K562 (cell line): ENCODE measurements around the gene PDE4D. TPM values are rescaled to one million over a fixed set of nuclear protein-coding genes. Genes with fewer than 3 reads are reported as not detected.

ENCODE experiments used
- ATAC-seq: fragments of 200-7000 bp; cut with Tn5 transposase; 3 replicates; pipeline ENCODE4 v1.9.1; 2020; ENCODE audit warnings: moderate library complexity
- BruUV-seq: library from RNA; stranded (reverse); fragments of 400-500 nt; replicated peaks from 2 replicates; lab custom pipeline; 2021; lab: Mats Ljungman, UMichigan
- CTCF ChIA-PET: fragments of 300-600 bp; formaldehyde crosslinking; extraction: SDS; loops from one replicate; lab custom pipeline; 2021; ENCODE audit warnings: low intra/inter-chr PET ratio; lab: Yijun Ruan, JAX
- POLR2A ChIA-PET: fragments of 300-600, 350-650 bp; sonication (Branson Sonifier 250); formaldehyde crosslinking; extraction: SDS; loops from one replicate; lab custom pipeline; 2021; ENCODE audit warnings: antibody characterized with exemption, inconsistent platforms; lab: Yijun Ruan, JAX
- DNase-seq, 4 experiments: peaks; one replicate each; pipeline versions ENCODE4 v3.0.0 to v3.0.0-alpha.2; 2011 to 2018; ENCODE audit warnings: low spot score in 3 of 4, mixed read lengths in 3 of 4; ENCODE audit errors: extremely low read depth in 1 of 4
- FAIRE-seq: peaks from 2 replicates; lab custom pipeline; 2011; peaks lifted over from hg19 to GRCh38; lab: Jason Lieb, UNC
- H2AFZ ChIP-seq: 2 replicates; pipeline ENCODE4 v1.6.0; 2011; ENCODE audit warnings: low read depth, low read length, control low read depth, inconsistent platforms
- H3K27ac ChIP-seq: fragments of 200-600 bp; 3 replicates; pipeline ENCODE4 v1.8.0; 2011; ENCODE audit warnings: low read depth, mild to moderate bottlenecking, control low read depth, inconsistent platforms, low read length, moderate library complexity, mixed read lengths; ENCODE audit errors: extremely low read depth
- H3K27me3 ChIP-seq, 2 experiments: fragments of 300-600 bp in 1 of 2; 2 replicates in 1 of 2; 3 replicates in 1 of 2; pipeline versions ENCODE4 v1.6.0 to v1.8.0; 2011; ENCODE audit warnings: inconsistent platforms in 2 of 2, low read length in 2 of 2, mild to moderate bottlenecking in 1 of 2, mixed read lengths in 1 of 2, moderate library complexity in 1 of 2; ENCODE audit not compliant: control insufficient read depth in 2 of 2, insufficient read depth in 2 of 2
- H3K36me3 ChIP-seq: fragments of 300-600 bp; 3 replicates; pipeline ENCODE4 v1.8.0; 2011; ENCODE audit warnings: mild to moderate bottlenecking, low read length, inconsistent platforms; ENCODE audit not compliant: control insufficient read depth, insufficient read depth
- H3K4me1 ChIP-seq, 2 experiments: fragments of 200-600 bp in 1 of 2; replicated peaks in 1 of 2; 2 replicates in 1 of 2; 3 replicates in 1 of 2; pipeline versions ENCODE4 v1.5.1 to v1.8.0; 2011; ENCODE audit warnings: inconsistent platforms in 2 of 2, low read length in 2 of 2, mild to moderate bottlenecking in 1 of 2, mixed read lengths in 1 of 2, moderate library complexity in 1 of 2; ENCODE audit not compliant: control insufficient read depth in 2 of 2, insufficient read depth in 2 of 2
- H3K4me2 ChIP-seq: 2 replicates; pipeline ENCODE4 v1.6.1; 2011; ENCODE audit warnings: low read length, control low read depth, inconsistent platforms, mixed read lengths; ENCODE audit not compliant: insufficient read depth
- H3K4me3 ChIP-seq: fragments of 200-600 bp; sonication (generic), shearing (Covaris generic); 2 replicates; pipeline ENCODE4 v1.5.1; 2016; ENCODE audit warnings: control low read depth, inconsistent platforms
- H3K79me2 ChIP-seq: fragments of 200-600 bp; 3 replicates; pipeline ENCODE4 v1.8.0; 2011; ENCODE audit warnings: low read length, inconsistent platforms; ENCODE audit not compliant: control insufficient read depth, insufficient read depth
- H3K9ac ChIP-seq, 2 experiments: 2 replicates each; pipeline versions ENCODE4 v1.6.0 to v1.6.1; 2011; ENCODE audit warnings: low read depth in 2 of 2, low read length in 2 of 2, control low read depth in 1 of 2, inconsistent platforms in 1 of 2, mild to moderate bottlenecking in 1 of 2, mixed read lengths in 1 of 2; ENCODE audit not compliant: insufficient read depth in 1 of 2
- H3K9me1 ChIP-seq: one replicate; pipeline ENCODE4 v1.6.0; 2011; ENCODE audit warnings: inconsistent platforms, mild to moderate bottlenecking, low read length, moderate library complexity; ENCODE audit not compliant: control insufficient read depth, insufficient read depth
- H3K9me3 ChIP-seq: replicated peaks from 2 replicates; pipeline ENCODE4 v1.5.1; 2011; ENCODE audit warnings: low read depth, low read length, inconsistent platforms; ENCODE audit not compliant: control insufficient read depth, insufficient read depth
- H4K20me1 ChIP-seq: replicated peaks from 2 replicates; pipeline ENCODE4 v1.6.1; 2011; ENCODE audit warnings: low read length, inconsistent platforms, mixed read lengths; ENCODE audit not compliant: control insufficient read depth, insufficient read depth
- DIDO1 ChIP-seq: fragments of 450-650 bp; IDR thresholded peaks from 2 replicates; pipeline ENCODE4 v1.6.1; 2016; ENCODE audit warnings: low read depth, missing biosample characterization, missing genetic modification characterization
- OTX1 ChIP-seq: fragments of 450-650 bp; formaldehyde crosslinking; IDR thresholded peaks from 2 replicates; pipeline ENCODE4 v1.4.0; 2022; ENCODE audit warnings: mild to moderate bottlenecking
- PHTF2 ChIP-seq: fragments of 250-450 bp; sonication (Bioruptor Pico); IDR thresholded peaks from 2 replicates; pipeline ENCODE4 v1.5.0; 2021; ENCODE audit warnings: mild to moderate bottlenecking
- SPI1 ChIP-seq: IDR thresholded peaks from 2 replicates; pipeline ENCODE4 v1.6.1; 2011; ENCODE audit warnings: low read depth, low read length, control low read depth, borderline replicate concordance
- STAG1 ChIP-seq: sonication (generic); formaldehyde crosslinking; IDR thresholded peaks from 2 replicates; pipeline ENCODE4 v1.5.0; 2020; ENCODE audit warnings: missing genetic modification reagents, borderline replicate concordance
- ZNF143 ChIP-seq: sonication (generic); formaldehyde crosslinking; IDR thresholded peaks from 2 replicates; pipeline ENCODE4 v1.9.0; 2022; ENCODE audit warnings: mild to moderate bottlenecking, missing genetic modification reagents
- WGBS: fragments of 100-300 bp; shearing (Covaris generic); methylation state at CpG from one replicate; pipeline ENCODE4 v1.1.6; 2016; ENCODE audit warnings: low coverage, mixed read lengths; ENCODE audit not compliant: insufficient coverage; ENCODE audit errors: missing lambda C conversion rate; 5-methylcytosine and 5-hydroxymethylcytosine counted together
- in situ Hi-C: fragments of 300-500 bp; cut with MboI; formaldehyde crosslinking; loops from 4 replicates; pipeline ENCODE4 v1.15.0; 2018; ENCODE audit warnings: inconsistent platforms, mixed read lengths
- intact Hi-C: fragments of 100-400 bp; cut with micrococcal nuclease; formaldehyde crosslinking; loops from 2 replicates; pipeline ENCODE4 v1.14.2; 2022
- polyA plus RNA-seq, 8 experiments: library from polyadenylated mRNA; depleted of rRNA in 4 of 8; stranded (reverse) in 5 of 8; unstranded in 3 of 8; fragments of >200 nt; fragmentation: Nextera tagmentation in 2 of 8; fragmentation: Illumina TruSeq in 1 of 8; extraction: Ambion mirVana in 2 of 8; extraction: Trizol in 1 of 8; gene quantifications; 2 replicates each; pipeline versions ENCODE4 v1.2.1 to v1.2.3, GENCODE V29; 2011 to 2014; ENCODE audit warnings: inconsistent platforms in 1 of 8, missing spikeins in 1 of 8
- total RNA-seq, 7 experiments: library from RNA; depleted of rRNA in 6 of 7; stranded (reverse); fragments of >200 nt in 6 of 7; fragmentation: Illumina TruSeq in 2 of 7; extraction: Trizol in 2 of 7; gene quantifications; 2 replicates each; pipeline versions ENCODE4 v1.2.1 to v1.2.3, GENCODE V29; 2011 to 2021; ENCODE audit warnings: low replicate concordance in 1 of 7
- TF ChIP-seq, protein P1 (sequence below): fragments of 450-650 bp; IDR thresholded peaks from 2 replicates; pipeline ENCODE4 v1.6.1; 2018; ENCODE audit not compliant: partially characterized antibody
- TF ChIP-seq, protein P2 (sequence below): sonication (generic); formaldehyde crosslinking; IDR thresholded peaks from 2 replicates; pipeline ENCODE4 v1.8.0; 2022; ENCODE audit warnings: mild to moderate bottlenecking, low read depth, missing genetic modification reagents

PDE4D gene
- total and polyA plus RNA-seq, 9 of the 15 experiments (the other 6 are each of a cell fraction or from before 2014, with no cell fraction given) = 0.04 to 0.46 (median 0.13) TPM

DNA sequence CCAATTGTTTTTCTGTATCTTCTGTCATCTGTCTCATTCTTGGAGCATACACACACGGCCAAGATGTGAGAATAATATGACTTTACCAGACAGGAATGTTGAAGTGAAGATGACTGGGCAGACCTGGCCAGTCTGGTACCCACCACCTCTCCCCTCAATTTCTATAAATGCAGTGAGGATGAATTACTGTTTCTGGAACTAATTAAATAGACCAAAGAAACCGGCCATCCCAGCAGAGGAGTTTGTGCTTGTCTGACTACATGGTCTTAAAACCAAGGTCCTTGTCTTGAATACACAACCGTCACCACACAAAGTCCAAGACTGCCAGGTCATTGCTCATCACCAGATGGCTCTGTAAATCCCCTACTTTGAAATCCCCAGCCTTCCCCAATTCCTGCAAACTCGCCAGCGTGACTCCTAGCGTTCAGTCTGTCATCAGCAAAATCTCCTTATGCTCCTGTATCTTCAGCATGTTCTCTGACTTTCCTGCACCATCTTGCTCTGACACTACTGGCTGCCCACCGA is 147.2 kb downstream of the PDE4D start (continued):
- TF ChIP-seq, protein P1, sequence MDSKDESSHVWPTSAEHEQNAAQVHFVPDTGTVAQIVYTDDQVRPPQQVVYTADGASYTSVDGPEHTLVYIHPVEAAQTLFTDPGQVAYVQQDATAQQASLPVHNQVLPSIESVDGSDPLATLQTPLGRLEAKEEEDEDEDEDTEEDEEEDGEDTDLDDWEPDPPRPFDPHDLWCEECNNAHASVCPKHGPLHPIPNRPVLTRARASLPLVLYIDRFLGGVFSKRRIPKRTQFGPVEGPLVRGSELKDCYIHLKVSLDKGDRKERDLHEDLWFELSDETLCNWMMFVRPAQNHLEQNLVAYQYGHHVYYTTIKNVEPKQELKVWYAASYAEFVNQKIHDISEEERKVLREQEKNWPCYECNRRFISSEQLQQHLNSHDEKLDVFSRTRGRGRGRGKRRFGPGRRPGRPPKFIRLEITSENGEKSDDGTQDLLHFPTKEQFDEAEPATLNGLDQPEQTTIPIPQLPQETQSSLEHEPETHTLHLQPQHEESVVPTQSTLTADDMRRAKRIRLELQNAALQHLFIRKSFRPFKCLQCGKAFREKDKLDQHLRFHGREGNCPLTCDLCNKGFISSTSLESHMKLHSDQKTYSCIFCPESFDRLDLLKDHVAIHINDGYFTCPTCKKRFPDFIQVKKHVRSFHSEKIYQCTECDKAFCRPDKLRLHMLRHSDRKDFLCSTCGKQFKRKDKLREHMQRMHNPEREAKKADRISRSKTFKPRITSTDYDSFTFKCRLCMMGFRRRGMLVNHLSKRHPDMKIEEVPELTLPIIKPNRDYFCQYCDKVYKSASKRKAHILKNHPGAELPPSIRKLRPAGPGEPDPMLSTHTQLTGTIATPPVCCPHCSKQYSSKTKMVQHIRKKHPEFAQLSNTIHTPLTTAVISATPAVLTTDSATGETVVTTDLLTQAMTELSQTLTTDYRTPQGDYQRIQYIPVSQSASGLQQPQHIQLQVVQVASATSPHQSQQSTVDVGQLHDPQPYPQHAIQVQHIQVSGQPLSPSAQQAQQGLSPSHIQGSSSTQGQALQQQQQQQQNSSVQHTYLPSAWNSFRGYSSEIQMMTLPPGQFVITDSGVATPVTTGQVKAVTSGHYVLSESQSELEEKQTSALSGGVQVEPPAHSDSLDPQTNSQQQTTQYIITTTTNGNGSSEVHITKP = no peak

DNA sequence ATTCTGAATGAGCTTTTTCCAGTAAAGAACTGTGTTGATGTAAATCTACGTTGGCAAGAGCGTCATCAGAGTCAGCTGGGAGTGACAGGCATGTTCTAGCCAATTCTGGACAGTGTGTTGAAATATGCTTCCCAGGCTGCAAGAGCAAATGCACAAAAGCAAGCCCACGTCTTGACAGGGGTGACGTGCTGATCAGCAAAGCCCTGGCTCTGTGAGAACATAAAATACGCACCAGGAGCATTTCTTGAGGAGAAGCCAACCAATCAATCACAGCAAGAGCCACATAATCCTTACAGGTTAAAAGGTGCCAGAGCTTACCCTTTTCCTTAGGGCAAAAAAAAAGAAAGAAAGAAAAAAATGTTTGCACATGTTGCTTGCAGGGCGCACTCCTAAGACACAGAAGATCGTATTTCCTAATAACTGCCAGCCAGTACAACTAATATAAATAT is 148.1 kb downstream of the PDE4D start:
- intact Hi-C loops = no loop called here
- FAIRE-seq (no peak), DNase-seq (no peak), ATAC-seq (no peak)
- H3K9me1 ChIP-seq = no peaks in the 10 kb centered on the region
- no peak overlapping the region for H2AFZ ChIP-seq
- no peak overlapping the region for H3K4me3 ChIP-seq
- no peaks in the 10 kb centered on the region for H3K27me3 ChIP-seq
- H3K4me2 ChIP-seq = no peak overlapping the region
- no peaks in the 10 kb centered on the region for H3K36me3 ChIP-seq
- 0% methylated on average over 7 of the region's 7 CpGs for WGBS
- H4K20me1 ChIP-seq = no peaks in the 10 kb centered on the region
- ChIA-PET POLR2A (no interaction called here), CTCF (no interaction called here)
- no peak for TF ChIP-seq PHTF2 (CRISPR knock-in tag)
- no peak for TF ChIP-seq ZNF143 (CRISPR knock-in tag)
- no peak for TF ChIP-seq DIDO1 (tag)
- no peak for TF ChIP-seq SPI1
- TF ChIP-seq, protein P2, sequence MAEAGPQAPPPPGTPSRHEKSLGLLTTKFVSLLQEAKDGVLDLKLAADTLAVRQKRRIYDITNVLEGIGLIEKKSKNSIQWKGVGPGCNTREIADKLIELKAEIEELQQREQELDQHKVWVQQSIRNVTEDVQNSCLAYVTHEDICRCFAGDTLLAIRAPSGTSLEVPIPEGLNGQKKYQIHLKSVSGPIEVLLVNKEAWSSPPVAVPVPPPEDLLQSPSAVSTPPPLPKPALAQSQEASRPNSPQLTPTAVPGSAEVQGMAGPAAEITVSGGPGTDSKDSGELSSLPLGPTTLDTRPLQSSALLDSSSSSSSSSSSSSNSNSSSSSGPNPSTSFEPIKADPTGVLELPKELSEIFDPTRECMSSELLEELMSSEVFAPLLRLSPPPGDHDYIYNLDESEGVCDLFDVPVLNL (CRISPR knock-in tag) = no peak
- no peak for TF ChIP-seq OTX1 (CRISPR knock-in tag)
- no peak for TF ChIP-seq STAG1 (CRISPR knock-in tag)
- in situ Hi-C loops = no loop called here
- no peak overlapping the region for H3K27ac ChIP-seq
- no peak overlapping the region for H3K9ac ChIP-seq
- H3K79me2 ChIP-seq = no peaks in the 10 kb centered on the region
- no peaks in the 10 kb centered on the region for H3K4me1 ChIP-seq
- no peaks in the 10 kb centered on the region for H3K9me3 ChIP-seq
- no TSS peak for BruUV-seq
